ENCODE results near the gene PIP4K2C.
A peak's percentile ranks its signal among the peaks of the same experiment; 100 is the strongest.
"Not testable (repeated sequence)": the region's sequence is repeated elsewhere in the genome, so short reads cannot be mapped to it uniquely, and the experiment has no call there.

PIP4K2C gene

GRCh38 chr12:57586128-57586527 is 4.9 kb upstream of the PIP4K2C start:
- no peak for DNase-seq

- no peak for DNase-seq
Measured at GRCh38 chr12:57586832-57587429, 4.1 kb upstream of the PIP4K2C start.

DNA sequence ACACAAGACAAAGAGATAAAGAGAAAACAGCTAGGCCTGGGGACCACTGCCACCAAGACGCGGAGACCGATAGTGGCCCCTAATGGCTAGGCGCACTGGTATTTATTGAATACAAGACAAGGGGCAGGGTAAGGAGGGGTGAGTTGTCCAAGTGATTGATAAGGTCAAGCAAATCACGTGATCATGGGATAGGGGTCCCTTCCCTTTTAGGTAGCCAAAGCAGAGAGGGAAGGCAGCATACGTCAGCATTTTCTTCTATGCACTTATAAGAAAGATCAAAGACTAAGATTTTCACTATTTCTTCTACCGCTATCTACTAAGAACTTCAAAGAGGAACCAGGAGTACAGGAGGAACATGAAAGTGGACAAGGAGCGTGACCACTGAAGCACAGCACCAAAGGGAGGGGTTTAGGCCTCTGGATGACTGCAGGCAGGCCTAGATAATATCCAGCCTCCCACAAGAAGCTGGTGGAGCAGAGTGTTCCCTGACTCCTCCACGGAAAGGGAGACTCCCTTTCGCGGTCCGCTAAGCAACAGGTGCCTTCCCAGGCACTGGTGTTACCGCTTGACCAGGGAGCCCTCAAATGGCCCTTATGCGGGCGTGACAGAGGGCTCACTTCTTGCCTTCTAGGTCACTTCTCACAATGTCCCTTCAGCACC is 1.9 kb upstream of the PIP4K2C start:
- DNase-seq, result not testable (repeated sequence)

DNA sequence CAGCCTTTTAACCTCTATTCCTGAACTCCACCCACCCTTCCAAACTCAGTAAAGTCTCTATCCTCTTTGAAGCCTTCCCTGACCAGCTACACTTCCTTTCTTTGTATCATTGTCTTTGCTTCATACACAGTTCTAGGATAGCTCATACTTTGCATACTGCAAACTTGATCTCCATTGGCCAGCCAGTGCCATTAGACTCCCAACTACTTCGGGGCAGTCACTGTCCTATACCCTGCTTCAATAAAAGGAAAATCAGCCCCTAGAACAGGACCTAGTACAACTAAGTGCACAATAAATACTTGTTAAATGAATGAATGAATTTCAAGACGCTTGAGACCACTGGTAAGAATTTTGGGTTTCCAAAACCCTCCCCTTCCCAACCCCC is 521 bp upstream of the PIP4K2C start:
- DNase-seq, result no peak

GRCh38 chr12:57591782-57592325 is 862 bp downstream of the PIP4K2C start:
- DNase-seq, result no peak

DNA sequence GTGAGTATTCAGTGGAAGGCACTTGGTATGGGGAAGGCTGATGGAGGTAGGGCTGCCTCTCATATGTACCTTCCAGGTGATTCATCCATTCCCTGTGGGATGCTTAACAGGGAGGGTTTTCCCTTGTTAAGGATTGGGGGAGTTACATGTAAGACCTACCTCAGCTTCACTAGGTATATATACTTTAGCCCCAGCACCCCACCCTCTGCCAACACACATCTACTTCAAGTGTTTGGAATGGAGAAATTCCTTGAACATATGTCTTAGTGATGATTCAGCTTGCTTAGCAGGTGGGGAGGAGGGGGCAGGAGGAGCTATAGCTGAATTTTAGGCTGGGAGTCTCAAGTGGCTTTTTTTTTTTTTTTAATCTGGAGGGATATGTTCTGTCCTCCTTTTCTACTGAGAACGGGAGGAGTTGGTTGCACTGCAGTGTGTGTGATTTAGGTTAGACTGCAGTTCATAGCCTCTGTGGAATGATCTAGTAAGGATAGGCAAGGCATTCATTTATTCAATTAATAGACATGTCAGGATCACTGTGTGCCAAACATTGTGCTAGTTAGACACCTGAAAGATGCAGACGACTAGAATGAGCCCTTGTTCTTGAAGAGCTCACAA is 1.7 kb downstream of the PIP4K2C start:
- no peak for DNase-seq

DNA sequence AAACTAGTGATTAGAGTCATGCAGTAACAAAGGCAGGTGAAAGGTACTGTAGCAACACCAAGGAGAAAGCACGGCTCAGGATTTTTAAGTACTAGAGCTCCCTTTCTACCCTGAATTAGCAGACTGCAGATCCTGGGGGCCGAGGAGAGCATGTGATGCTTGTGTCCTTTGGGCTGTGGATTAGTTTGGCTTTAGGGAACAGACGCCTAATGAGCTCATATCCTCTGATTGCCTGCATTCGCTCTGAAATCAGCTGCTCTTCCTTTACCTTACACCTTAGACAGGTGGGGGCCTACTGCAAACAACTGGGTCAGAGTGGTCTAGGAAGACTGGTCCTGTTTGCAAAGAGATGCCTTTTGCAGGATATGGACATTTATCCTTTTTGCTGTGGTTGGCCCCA is 2.2 kb downstream of the PIP4K2C start:
- DNase-seq, result no peak

- no peak for DNase-seq
Measured at GRCh38 chr12:57600395-57600794, 9.4 kb downstream of the PIP4K2C start.

DNA sequence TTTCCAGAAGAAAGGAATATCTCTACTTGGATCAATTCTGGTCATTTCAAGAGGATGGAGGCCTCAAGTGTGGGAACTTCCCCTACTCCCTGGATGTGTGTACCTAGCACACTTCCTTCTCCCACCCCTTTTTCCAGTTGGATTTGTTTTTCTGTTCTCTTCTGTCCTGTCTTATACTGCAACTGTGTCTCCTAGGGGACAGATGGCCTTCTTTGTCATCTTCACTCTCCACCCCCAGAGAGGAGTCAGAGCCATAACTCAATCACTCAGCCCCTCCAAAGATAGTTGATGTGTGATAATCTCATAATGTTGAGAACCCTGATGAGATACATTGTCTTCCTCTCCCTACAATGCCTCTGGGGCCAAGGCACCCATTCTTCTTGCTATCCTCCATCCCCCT is 11.6 kb downstream of the PIP4K2C start:
- DNase-seq, result no peak

DNA sequence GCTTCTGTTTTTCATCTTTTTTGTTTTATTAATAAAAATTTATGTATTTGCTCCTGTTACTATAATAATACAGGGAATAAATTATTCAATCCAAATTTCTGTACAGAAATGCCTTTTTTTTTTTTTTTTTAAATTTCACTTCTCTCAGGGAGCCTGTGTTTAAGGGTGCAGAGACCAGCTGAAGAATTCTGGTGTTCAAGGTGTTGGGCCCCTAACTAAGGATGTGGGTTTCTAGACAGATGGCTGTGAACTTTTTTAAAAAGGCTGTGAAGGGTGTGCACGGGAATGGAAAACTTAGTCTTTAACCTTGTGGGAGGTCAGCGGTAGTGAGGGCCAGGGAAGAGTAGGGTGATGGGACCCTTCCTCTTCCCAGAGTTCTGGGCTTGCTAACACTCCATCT is 12.3 kb downstream of the PIP4K2C start:
- no peak for DNase-seq

DNA sequence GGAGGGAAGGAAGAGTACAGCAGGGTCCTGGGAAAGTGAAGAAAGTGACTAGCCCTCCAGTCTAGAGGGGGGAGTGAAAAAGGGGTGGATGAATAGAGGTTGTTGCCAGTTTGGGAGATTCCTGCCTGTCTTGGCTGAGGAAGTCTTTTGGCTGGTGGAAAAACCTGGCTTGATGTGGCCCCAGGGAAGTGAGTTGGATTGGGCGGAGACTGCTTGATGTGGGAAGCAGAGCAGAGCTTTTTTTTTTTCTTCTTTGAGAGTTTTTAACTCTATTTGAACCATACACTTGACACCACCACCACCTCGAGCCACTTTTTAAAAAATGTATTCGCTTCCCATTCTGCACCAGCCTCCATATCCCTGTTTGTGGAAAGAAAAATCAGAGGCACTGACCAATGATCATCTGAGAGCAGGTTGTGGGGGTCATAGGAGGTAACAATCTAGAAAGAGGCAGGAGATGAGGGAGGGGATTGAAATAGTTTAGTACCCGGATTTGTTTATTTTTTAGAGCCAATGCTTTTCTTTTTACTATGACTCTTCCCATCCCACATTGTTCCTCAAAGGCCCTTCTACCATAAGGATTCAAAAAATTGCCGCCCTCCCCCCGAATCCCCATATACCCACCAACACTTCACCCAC is 12.9 kb downstream of the PIP4K2C start:
- DNase-seq, result no peak

DNA sequence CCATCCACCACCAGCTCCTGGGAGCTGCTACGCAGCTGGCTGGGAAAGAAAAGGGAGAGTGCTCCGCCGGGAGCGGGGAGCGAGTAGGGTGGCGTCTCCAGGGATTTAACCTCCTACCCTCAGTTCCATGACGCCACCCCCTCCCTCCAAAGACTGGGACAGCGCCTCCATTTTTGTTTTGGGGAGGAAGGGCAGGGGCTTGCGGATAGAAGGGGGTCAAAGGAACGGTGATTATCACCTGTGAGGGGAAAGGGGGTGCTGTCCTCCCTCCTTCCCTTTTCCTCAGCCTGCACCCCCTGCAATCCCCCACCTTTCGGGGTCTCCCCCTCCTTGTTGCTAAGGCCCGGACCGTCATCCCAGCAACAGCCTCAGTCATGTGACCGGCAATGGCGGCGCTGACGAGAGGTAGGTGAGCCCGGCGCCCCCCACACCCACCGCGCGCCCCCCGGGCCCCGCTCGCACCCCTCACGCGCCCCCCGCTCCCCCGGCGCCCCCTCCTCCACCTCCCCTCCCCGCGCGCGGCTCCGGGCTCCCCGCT is 13.5 kb downstream of the PIP4K2C start, which contains the start of gene DTX3:
DTX3 (plus strand) TSS at position 371 of the 538 bp plus-strand sequence. CDS start 1,694 bp downstream, outside the sequence.
- DNase-seq, result peak; percentile 53 to 64

DNA sequence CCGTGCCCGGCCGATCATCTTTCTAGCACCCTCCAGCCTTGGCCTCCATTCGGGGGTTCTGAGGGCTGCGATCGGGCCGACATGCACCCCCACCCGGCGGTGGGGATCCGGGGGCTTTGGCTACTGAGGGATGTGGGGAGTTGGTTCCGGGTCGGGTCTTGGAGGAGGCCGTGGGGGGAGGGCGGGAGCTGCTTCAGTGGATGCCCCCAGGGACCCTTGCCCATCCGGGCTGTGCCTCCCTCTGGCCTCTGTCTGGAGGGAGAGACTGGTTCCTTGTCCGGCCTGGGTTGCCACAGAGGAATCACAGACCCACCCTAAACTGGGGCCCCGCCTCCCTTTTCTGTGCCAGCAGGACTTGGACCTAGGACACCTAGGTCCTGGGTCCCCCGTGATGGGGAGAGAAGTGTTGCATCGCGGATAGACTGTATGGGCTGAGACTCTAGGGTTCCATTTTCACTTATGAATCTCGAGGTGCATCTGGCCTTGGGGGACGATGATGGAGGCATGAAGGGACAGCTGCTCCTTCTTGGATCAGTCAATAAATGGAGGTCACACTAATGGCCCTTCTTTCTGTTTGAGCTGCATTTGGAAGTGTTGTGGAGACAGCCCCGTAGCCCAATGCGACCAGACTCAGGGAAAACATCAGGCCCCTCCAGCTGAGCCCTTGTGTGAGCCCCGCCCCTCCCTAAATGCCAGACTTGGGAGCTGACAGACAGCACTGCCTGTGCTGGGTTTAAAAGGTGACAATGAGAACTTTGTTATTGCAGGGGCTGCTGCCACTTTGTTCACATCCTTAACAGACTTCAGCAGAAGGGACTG is 14.2 kb downstream of the PIP4K2C start:
- DNase-seq, result peak in 1 of 2 experiments; percentile 46

DNA sequence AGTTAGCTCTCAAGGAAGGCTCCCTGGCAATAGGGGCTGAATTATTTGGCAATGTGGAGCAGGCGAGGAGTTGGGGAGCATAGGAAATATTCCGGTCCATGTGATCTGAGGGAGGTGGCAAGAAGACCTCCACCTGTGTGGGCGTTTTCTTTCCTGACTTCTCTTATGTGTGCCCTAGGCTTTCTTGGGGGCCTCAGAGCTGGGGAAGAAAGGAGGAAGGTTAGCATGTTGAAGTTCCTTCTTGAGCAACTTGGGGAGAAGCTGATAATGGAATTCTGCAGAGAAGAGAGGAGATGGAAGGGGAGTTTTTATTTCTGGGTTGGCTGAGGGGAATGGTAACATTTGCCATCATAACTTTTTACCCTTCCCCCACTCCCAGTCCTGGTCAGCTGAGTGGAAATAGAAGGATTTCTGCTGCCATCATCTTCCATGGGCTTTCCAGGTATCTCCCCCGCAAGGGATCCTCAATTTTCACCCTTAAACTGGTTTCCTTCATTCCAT is 14.9 kb downstream of the PIP4K2C start:
- DNase-seq, result no peak

GRCh38 chr12:57606399-57606798 is 15.4 kb downstream of the PIP4K2C start:
- DNase-seq, result no peak

DNA sequence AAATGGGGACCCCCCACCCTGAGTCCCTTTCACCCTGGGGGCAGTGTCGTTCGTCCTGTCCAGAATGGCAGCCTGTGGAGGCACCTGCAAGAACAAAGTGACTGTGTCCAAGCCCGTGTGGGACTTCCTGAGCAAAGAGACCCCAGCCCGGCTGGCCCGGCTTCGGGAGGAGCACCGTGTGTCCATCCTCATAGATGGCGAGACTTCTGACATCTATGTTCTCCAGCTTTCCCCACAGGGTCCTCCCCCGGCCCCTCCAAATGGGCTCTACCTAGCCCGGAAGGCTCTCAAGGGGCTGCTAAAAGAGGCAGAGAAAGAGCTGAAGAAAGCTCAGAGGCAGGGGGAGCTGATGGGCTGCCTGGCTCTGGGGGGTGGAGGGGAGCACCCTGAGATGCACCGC is 15.8 kb downstream of the PIP4K2C start:
- no peak for DNase-seq

- no peak for DNase-seq
Measured at GRCh38 chr12:57607958-57608663, 17.1 kb downstream of the PIP4K2C start.

DNA sequence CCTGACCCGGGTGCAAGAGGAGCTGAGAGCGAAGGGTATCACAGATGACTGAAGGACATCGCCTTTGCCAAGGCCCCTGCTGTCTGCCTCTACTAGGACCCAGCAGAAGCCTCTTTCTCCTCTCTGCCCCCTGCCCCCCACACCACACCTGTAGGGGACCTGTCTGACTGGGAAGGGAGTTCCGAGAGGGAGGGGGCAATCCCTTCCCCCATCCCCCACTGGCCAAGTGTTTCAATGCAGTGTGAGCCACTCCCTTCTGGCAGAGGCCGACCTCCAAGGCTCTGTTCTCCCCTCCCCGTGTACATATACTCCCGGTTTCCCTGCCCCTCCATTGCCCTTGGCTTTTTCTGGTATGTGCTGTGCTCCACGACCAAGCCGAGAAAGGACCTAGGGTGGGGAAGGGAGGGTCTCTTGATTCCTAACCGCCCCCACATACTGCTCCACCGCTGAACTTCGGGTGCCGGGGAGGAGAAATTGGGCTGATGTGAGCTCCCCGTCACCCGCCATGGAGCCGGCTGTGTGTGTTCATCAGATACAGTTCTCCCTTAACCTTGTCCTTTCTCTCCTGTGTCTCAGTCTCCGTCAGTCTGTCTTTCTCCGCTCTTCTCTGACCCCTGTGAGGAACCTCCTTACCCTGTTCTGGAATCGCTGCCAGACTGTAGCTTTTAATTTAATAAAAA is 18.2 kb downstream of the PIP4K2C start:
- DNase-seq, result no peak

DNA sequence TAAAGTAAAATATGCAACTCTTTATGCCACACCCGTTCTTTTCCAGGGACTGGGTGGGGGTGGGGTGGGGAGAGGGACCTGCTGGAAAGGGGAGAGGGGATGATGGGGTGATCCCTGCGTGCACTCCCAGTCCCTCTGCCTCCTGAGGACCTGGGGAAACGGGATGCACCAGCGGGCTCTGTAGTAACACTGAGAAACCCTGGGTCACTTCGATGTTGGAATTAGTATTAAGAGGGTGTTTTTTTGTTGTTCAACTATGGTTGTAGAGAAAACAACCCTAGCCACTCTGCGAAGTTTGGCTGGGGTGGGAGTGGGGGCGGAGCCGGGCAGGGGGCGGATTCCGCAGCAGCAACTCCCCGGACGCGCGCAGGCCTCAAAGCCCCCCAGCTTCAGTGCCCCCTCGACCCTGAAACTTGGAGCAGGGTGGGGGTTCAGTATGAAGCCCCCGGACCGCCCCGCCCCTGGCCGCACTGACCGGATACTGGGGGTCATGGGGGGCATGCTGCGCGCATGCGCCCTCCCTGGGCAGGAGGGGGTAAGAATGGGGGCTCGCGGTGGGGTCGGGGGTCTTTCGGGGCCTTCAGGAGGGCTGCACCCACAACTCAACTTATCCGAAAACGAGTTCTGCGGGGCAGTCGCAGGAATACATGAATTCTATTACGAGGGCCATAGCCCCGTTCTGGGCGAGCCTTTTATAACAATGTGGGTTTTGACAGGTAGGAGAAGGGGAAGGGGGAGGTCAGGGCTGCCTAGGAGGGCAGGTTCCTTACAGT is 19.0 kb downstream of the PIP4K2C start:
- no peak for DNase-seq

- DNase-seq, result no peak
Measured at GRCh38 chr12:57610554-57611107, 19.6 kb downstream of the PIP4K2C start.

Data from activated T-cell treated with anti-CD3 and anti-CD28 coated beads, Interleukin-2, amount 50 U/mL, for 48 hours (primary cell).